ENCODE results near the gene SCD. TPM values are rescaled to one million over a fixed set of nuclear protein-coding genes. Genes with fewer than 3 reads are reported as not detected.

Gene SCD
- total RNA-seq, 1 experiment from 2014 or later: 518 TPM

DNA sequence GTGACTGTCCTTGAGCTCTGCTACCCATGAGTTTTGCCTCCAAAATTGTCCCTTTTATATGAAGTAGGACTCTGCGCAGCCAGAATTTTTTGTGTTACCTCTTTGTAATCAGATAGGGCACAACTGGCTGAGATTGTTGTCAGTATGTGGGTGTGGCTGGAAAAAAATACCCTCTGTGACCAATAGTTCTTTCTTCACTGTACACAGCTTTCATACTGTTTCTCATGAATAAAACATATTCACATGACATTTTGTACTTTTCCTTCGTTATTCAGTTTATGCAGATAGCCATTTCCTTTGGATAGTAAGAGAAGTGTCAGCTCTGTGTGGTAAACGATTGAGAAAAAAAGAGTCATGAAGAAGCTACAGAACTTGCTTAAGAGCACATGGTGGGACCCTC, 66.1 kb downstream of the SCD start:
- no peak for DNase-seq
- ChIA-PET CTCF (no interaction called here), POLR2A (ENCODE audit: unreplicated experiment) (no interaction called here)
- BruUV-seq (replicated peaks): no TSS peak
- Histone ChIP-seq H2AFZ (no peak overlapping the region), H3K4me1 (replicated peaks; ENCODE audit: insufficient read depth) (no peaks in the 10 kb centered on the region), H3K36me3 (ENCODE audit: low read depth) (no peaks in the 10 kb centered on the region), H4K20me1 (ENCODE audit: insufficient read depth) (no peaks in the 10 kb centered on the region), H3K4me2 (no peak overlapping the region), H3K4me3 (no peak overlapping the region), H3K27me3 (ENCODE audit: insufficient read depth, low read depth) (no peaks in the 10 kb centered on the region), H3K27ac (no peak overlapping the region), H3F3A (ENCODE audit: insufficient read depth, low read depth) (no peaks in the 10 kb centered on the region), H3K9me2 (ENCODE audit: insufficient read depth) (no peaks in the 10 kb centered on the region), H3K79me2 (ENCODE audit: low read depth) (no peaks in the 10 kb centered on the region), H3K9me3 (ENCODE audit: insufficient read depth, low read depth) (no peaks in the 10 kb centered on the region)
- intact Hi-C loops (cut with micrococcal nuclease; ENCODE audit: unreplicated experiment): no loop called here
- TF ChIP-seq EZH2 (IDR thresholded peaks at IDR 0.05; ENCODE audit: low read depth): no peak
- TF ChIP-seq, protein P1, sequence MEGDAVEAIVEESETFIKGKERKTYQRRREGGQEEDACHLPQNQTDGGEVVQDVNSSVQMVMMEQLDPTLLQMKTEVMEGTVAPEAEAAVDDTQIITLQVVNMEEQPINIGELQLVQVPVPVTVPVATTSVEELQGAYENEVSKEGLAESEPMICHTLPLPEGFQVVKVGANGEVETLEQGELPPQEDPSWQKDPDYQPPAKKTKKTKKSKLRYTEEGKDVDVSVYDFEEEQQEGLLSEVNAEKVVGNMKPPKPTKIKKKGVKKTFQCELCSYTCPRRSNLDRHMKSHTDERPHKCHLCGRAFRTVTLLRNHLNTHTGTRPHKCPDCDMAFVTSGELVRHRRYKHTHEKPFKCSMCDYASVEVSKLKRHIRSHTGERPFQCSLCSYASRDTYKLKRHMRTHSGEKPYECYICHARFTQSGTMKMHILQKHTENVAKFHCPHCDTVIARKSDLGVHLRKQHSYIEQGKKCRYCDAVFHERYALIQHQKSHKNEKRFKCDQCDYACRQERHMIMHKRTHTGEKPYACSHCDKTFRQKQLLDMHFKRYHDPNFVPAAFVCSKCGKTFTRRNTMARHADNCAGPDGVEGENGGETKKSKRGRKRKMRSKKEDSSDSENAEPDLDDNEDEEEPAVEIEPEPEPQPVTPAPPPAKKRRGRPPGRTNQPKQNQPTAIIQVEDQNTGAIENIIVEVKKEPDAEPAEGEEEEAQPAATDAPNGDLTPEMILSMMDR (conservative IDR thresholded peaks at IDR 0.05): no peak

Other genes with a start within 250 kb of the SCD start
- gene ERLIN1, start 161.2 kb upstream of the SCD start, total RNA-seq (2021): 18.6 and 24.9 TPM in 2 replicates
- gene CHUK, start 117.6 kb upstream of the SCD start, total RNA-seq (2021): 6.2 and 7.8 TPM in 2 replicates
- gene CWF19L1, start 79.6 kb upstream of the SCD start, total RNA-seq (2021): 17.9 and 20.4 TPM in 2 replicates
- 9.9 and 17.9 TPM in 2 replicates for gene BLOC1S2, start 60.6 kb upstream of the SCD start, total RNA-seq (2021)
- gene PKD2L1, start 17.0 kb upstream of the SCD start, total RNA-seq (2021): not detected in 2 replicates
- gene WNT8B, start 115.8 kb downstream of the SCD start, total RNA-seq (2021): not detected in 2 replicates
- gene SEC31B, start 172.6 kb downstream of the SCD start, total RNA-seq (2021): 7.4 and 9.2 TPM in 2 replicates
- 85.7 and 86.0 TPM in 2 replicates for gene NDUFB8, start 182.6 kb downstream of the SCD start, total RNA-seq (2021)
- gene HIF1AN, start 188.7 kb downstream of the SCD start, total RNA-seq (2021): 37.5 and 42.0 TPM in 2 replicates

Data from PC-9 (cell line).